HepG2 (cell line): ENCODE results near the gene WNT7A. TPM values are rescaled to one million over a fixed set of nuclear protein-coding genes. Genes with fewer than 3 reads are reported as not detected.

Experiments
- ATAC-seq: fragments of 200-7000 bp; cut with Tn5 transposase; 3 replicates; pipeline ENCODE4 v1.9.1; 2020; ENCODE audit warnings: mild to moderate bottlenecking, moderate library complexity
- BruUV-seq: library from RNA; stranded (reverse); fragments of 400-500 nt; replicated peaks from 2 replicates; lab custom pipeline; 2021; lab: Mats Ljungman, UMichigan
- CTCF ChIA-PET: fragments of 300-600 bp; formaldehyde crosslinking; extraction: SDS; loops from one replicate; lab custom pipeline; 2021; ENCODE audit warnings: low total read pairs, inconsistent platforms, low intra/inter-chr PET ratio; lab: Yijun Ruan, JAX
- POLR2A ChIA-PET: fragments of 350-600 bp; sonication (Branson Sonifier 250); formaldehyde crosslinking; loops from one replicate; lab custom pipeline; 2020; ENCODE audit warnings: antibody characterized with exemption, inconsistent platforms; lab: Yijun Ruan, JAX
- DNase-seq: peaks from one replicate; pipeline ENCODE4 v3.0.0-alpha.2; 2015; ENCODE audit warnings: low spot score
- FAIRE-seq: peaks from 3 replicates; lab custom pipeline; 2011; peaks lifted over from hg19 to GRCh38; lab: Jason Lieb, UNC
- H2AFZ ChIP-seq: one replicate; pipeline ENCODE4 v1.6.1; 2011; ENCODE audit warnings: low read length, inconsistent platforms
- H3K27ac ChIP-seq: fragments of 300-600 bp; 3 replicates; pipeline ENCODE4 v1.8.0; 2011; ENCODE audit warnings: mixed run types, mild to moderate bottlenecking, mixed read lengths, low read length, inconsistent platforms; ENCODE audit not compliant: insufficient read depth; ENCODE audit errors: extremely low read length
- H3K27me3 ChIP-seq, 2 experiments: fragments of 200-600 bp in 1 of 2; 2 replicates in 1 of 2; 3 replicates in 1 of 2; pipeline versions ENCODE4 v1.6.0 to v1.8.0; 2011; ENCODE audit warnings: low read length in 2 of 2, mild to moderate bottlenecking in 2 of 2, moderate library complexity in 2 of 2, inconsistent platforms in 1 of 2; ENCODE audit not compliant: insufficient read depth in 2 of 2, control insufficient read depth in 1 of 2
- H3K36me3 ChIP-seq, 2 experiments: fragments of 200-600 bp in 1 of 2; replicated peaks in 1 of 2; 2 replicates in 1 of 2; 3 replicates in 1 of 2; pipeline versions ENCODE4 v1.5.1 to v1.8.0; 2011; ENCODE audit warnings: low read length in 2 of 2, inconsistent platforms in 1 of 2; ENCODE audit not compliant: insufficient read depth in 2 of 2, control insufficient read depth in 1 of 2
- H3K4me1 ChIP-seq: 2 replicates; pipeline ENCODE4 v1.5.1; 2012; ENCODE audit warnings: low read length, inconsistent platforms; ENCODE audit not compliant: insufficient read depth
- H3K4me2 ChIP-seq: 2 replicates; pipeline ENCODE4 v1.6.0; 2011; ENCODE audit warnings: low read depth, low read length, inconsistent platforms
- H3K4me3 ChIP-seq, 3 experiments: fragments of 200-600 bp in 1 of 3; sonication (generic), shearing (Covaris generic) in 1 of 3; replicated peaks in 1 of 3; 2 replicates each; pipeline ENCODE4 v1.5.1; 2011 to 2016; ENCODE audit warnings: low read length in 3 of 3, inconsistent platforms in 2 of 3, low read depth in 2 of 3, mild to moderate bottlenecking in 2 of 3, control low read depth in 1 of 3, mixed read lengths in 1 of 3; ENCODE audit not compliant: insufficient read depth in 1 of 3
- H3K79me2 ChIP-seq: one replicate; pipeline ENCODE4 v1.6.1; 2011; ENCODE audit warnings: low read length, inconsistent platforms; ENCODE audit not compliant: insufficient read depth
- H3K9ac ChIP-seq: 2 replicates; pipeline ENCODE4 v1.6.0; 2011; ENCODE audit warnings: mild to moderate bottlenecking, low read depth, low read length, inconsistent platforms; ENCODE audit not compliant: insufficient read depth
- H3K9me3 ChIP-seq: 2 replicates; pipeline ENCODE4 v1.5.1; 2012; ENCODE audit warnings: mild to moderate bottlenecking, low read length
- H4K20me1 ChIP-seq: 2 replicates; pipeline ENCODE4 v1.6.0; 2011; ENCODE audit warnings: inconsistent platforms, mild to moderate bottlenecking, low read length, moderate library complexity; ENCODE audit not compliant: insufficient read depth
- AGO1 ChIP-seq: fragments of 200-400 bp; formaldehyde crosslinking; IDR thresholded peaks from 2 replicates; pipeline ENCODE4 v1.6.1; 2017; ENCODE audit warnings: mild to moderate bottlenecking, low read depth, low read length, moderate library complexity; ENCODE audit not compliant: poor library complexity, severe bottlenecking
- CAMTA2 ChIP-seq: sonication (generic); formaldehyde crosslinking; IDR thresholded peaks from 2 replicates; pipeline ENCODE4 v1.4.0; 2020; ENCODE audit warnings: mild to moderate bottlenecking, missing genetic modification reagents, borderline replicate concordance
- E2F1 ChIP-seq: sonication (generic); formaldehyde crosslinking; IDR thresholded peaks from 2 replicates; pipeline ENCODE4 v1.5.0; 2020; ENCODE audit warnings: missing genetic modification reagents
- KAT8 ChIP-seq: IDR thresholded peaks from 2 replicates; pipeline ENCODE4 v1.6.1; 2016; ENCODE audit warnings: missing genetic modification reagents, missing compliant biosample characterization
- NR2C2 ChIP-seq: sonication (generic); formaldehyde crosslinking; IDR thresholded peaks from 2 replicates; pipeline ENCODE4 v1.4.0; 2020; ENCODE audit warnings: missing genetic modification reagents, mild to moderate bottlenecking, moderate library complexity, borderline replicate concordance
- PHF21A ChIP-seq: sonication (generic); formaldehyde crosslinking; IDR thresholded peaks from 2 replicates; pipeline ENCODE4 v1.5.0; 2020; ENCODE audit warnings: mild to moderate bottlenecking, missing genetic modification reagents
- RAD21 ChIP-seq: fragments of 450-650 bp; formaldehyde crosslinking; IDR thresholded peaks from 2 replicates; pipeline ENCODE4 v1.5.0; 2020; ENCODE audit warnings: mild to moderate bottlenecking
- THYN1 ChIP-seq: sonication (generic); formaldehyde crosslinking; IDR thresholded peaks from 2 replicates; pipeline ENCODE4 v1.8.1; 2023; ENCODE audit warnings: low read depth, mild to moderate bottlenecking, moderate library complexity, missing genetic modification reagents, borderline replicate concordance
- ZBTB10 ChIP-seq: sonication (generic); formaldehyde crosslinking; IDR thresholded peaks from 2 replicates; pipeline ENCODE4 v1.4.0; 2020; ENCODE audit warnings: missing genetic modification reagents, borderline replicate concordance
- ZNF501 ChIP-seq: sonication (generic); formaldehyde crosslinking; IDR thresholded peaks from 2 replicates; pipeline ENCODE4 v1.5.1; 2020; ENCODE audit warnings: mild to moderate bottlenecking, moderate library complexity, missing genetic modification reagents
- ZNF552 ChIP-seq: sonication (generic); formaldehyde crosslinking; IDR thresholded peaks from 2 replicates; pipeline ENCODE4 v1.9.0; 2022; ENCODE audit warnings: missing genetic modification reagents, mild to moderate bottlenecking, borderline replicate concordance
- ZNF710 ChIP-seq: sonication (generic); formaldehyde crosslinking; IDR thresholded peaks from 2 replicates; pipeline ENCODE4 v1.5.0; 2020; ENCODE audit warnings: mild to moderate bottlenecking, missing genetic modification reagents, borderline replicate concordance
- ZNF800 ChIP-seq: sonication (generic); formaldehyde crosslinking; IDR thresholded peaks from 2 replicates; pipeline ENCODE4 v1.4.0; 2020; ENCODE audit warnings: missing genetic modification reagents
- WGBS: methylation state at CpG from one replicate; pipeline ENCODE4 v1.1.6; 2017; ENCODE audit warnings: low lambda C conversion rate; 5-methylcytosine and 5-hydroxymethylcytosine counted together
- in situ Hi-C: cut with HindIII; loops from 2 replicates; pipeline ENCODE4 v1.10.0; 2017; ENCODE audit warnings: low pct_unique_long_range_greater_than_20kb; ENCODE audit not compliant: extremely low pct_ligation_motif_present
- intact Hi-C: fragments of 100-400 bp; cut with micrococcal nuclease; formaldehyde crosslinking; loops from one replicate; pipeline ENCODE4 v1.10.0; 2022; ENCODE audit not compliant: unreplicated experiment
- polyA plus RNA-seq, 8 experiments: library from polyadenylated mRNA; depleted of rRNA in 3 of 8; stranded (reverse) in 7 of 8; unstranded in 1 of 8; fragments of >200 nt; fragmentation: Illumina TruSeq in 4 of 8; extraction: Trizol in 4 of 8; gene quantifications; 2 replicates each; pipeline versions ENCODE4 v1.2.1 to v1.2.3, GENCODE V29; 2011 to 2016; ENCODE audit warnings: low read depth in 4 of 8, missing spikeins in 1 of 8, mixed read lengths in 1 of 8; ENCODE audit not compliant: insufficient read depth in 1 of 8
- total RNA-seq, 5 experiments: library from RNA; depleted of rRNA; stranded (reverse); fragments of >200 nt; fragmentation: Illumina TruSeq; extraction: Trizol; gene quantifications; 2 replicates each; pipeline ENCODE4 v1.2.3, GENCODE V29; 2016; ENCODE audit warnings: low read depth in 1 of 5

The WNT7A gene
- total and polyA plus RNA-seq, 2 of the 13 experiments (the other 11 are each of a cell fraction or from before 2014, with no cell fraction given): not detected

- in situ Hi-C loops (no loop called here), intact Hi-C loops (no loop called here)
- H3K27ac ChIP-seq: no peak overlapping the region
- no peaks in the 10 kb centered on the region for H3K4me1 ChIP-seq
- POLR2A ChIA-PET: no interaction called here
- no peak overlapping the region for H3K4me2 ChIP-seq
- no peaks in the 10 kb centered on the region for H4K20me1 ChIP-seq
- TF ChIP-seq ZNF800 (CRISPR knock-in tag) (no peak), ZBTB10 (CRISPR knock-in tag) (no peak), PHF21A (CRISPR knock-in tag) (no peak), NR2C2 (CRISPR knock-in tag) (no peak), RAD21 (CRISPR knock-in tag) (no peak), THYN1 (CRISPR knock-in tag) (no peak), ZNF501 (CRISPR knock-in tag) (no peak), KAT8 (CRISPR knock-in tag) (no peak), AGO1 (no peak), ZNF710 (CRISPR knock-in tag) (no peak), E2F1 (CRISPR knock-in tag) (no peak), ZNF552 (no peak), CAMTA2 (no peak)
- CTCF ChIA-PET: no interaction called here
- WGBS: 23% methylated on average over 10 of the region's 10 CpGs
- no TSS peak for BruUV-seq
- no peaks in the 10 kb centered on the region for H3K9me3 ChIP-seq
- ATAC-seq (no peak), DNase-seq (no peak), FAIRE-seq (no peak)
- H3K79me2 ChIP-seq: no peaks in the 10 kb centered on the region
- no peak overlapping the region for H3K4me3 ChIP-seq
- no peak overlapping the region for H2AFZ ChIP-seq
- H3K36me3 ChIP-seq: no peaks in the 10 kb centered on the region
- no peak overlapping the region for H3K9ac ChIP-seq
- peaks cover 3 to 46% of the 10 kb centered on the region in 2 experiments; a peak in 3 of 5 replicates for H3K27me3 ChIP-seq
Measured at GRCh38 chr3:13825821-13826220, 54.0 kb downstream of the WNT7A start.
